Hematopoietic multipotent progenitor cell treated with erythropoietin and hydrocortisone succinate and interleukin-3 and kit ligand, for 8 days (in vitro differentiated cells): ENCODE measurements around the gene ACSBG1.
"Not testable (repeated sequence)": the region's sequence is repeated elsewhere in the genome, so short reads cannot be mapped to it uniquely, and the experiment has no call there.

Source experiments
- DNase-seq: peaks from one replicate; pipeline ENCODE4 v3.0.0-alpha.2; 2015

ACSBG1 gene

GRCh38 chr15:78249131-78249530, 14.8 kb upstream of the ACSBG1 start:
- no peak for DNase-seq

GRCh38 chr15:78247911-78248310, 13.5 kb upstream of the ACSBG1 start:
- DNase-seq = peak; percentile 99

GRCh38 chr15:78245976-78246620, 11.7 kb upstream of the ACSBG1 start:
- not testable (repeated sequence) for DNase-seq

- DNase-seq = peak; percentile 69
Measured at GRCh38 chr15:78245392-78245791, 11.0 kb upstream of the ACSBG1 start.

GRCh38 chr15:78244893-78245292, 10.5 kb upstream of the ACSBG1 start:
- peak; percentile 67 for DNase-seq

GRCh38 chr15:78244101-78244500, 9.7 kb upstream of the ACSBG1 start:
- peak; percentile 86 for DNase-seq

- DNase-seq = peak; percentile 63
Measured at GRCh38 chr15:78243491-78243941, 9.2 kb upstream of the ACSBG1 start.

GRCh38 chr15:78243058-78243457, 8.7 kb upstream of the ACSBG1 start:
- DNase-seq = no peak

GRCh38 chr15:78242128-78242527, 7.8 kb upstream of the ACSBG1 start:
- DNase-seq = peak; percentile 70

- DNase-seq = peak; percentile 83
Measured at GRCh38 chr15:78241017-78241416, 6.7 kb upstream of the ACSBG1 start.

- no peak for DNase-seq
Measured at GRCh38 chr15:78239811-78240210, 5.4 kb upstream of the ACSBG1 start.

- no peak for DNase-seq
Measured at GRCh38 chr15:78237146-78237545, 2.8 kb upstream of the ACSBG1 start.

GRCh38 chr15:78236491-78236890, 2.1 kb upstream of the ACSBG1 start:
- no peak for DNase-seq

GRCh38 chr15:78233496-78233895, 869 bp downstream of the ACSBG1 start:
- DNase-seq = no peak

- DNase-seq = no peak
Measured at GRCh38 chr15:78232951-78233350, 1.4 kb downstream of the ACSBG1 start.

- no peak for DNase-seq
Measured at GRCh38 chr15:78229431-78230406, 4.6 kb downstream of the ACSBG1 start.

GRCh38 chr15:78228356-78228996, 5.9 kb downstream of the ACSBG1 start:
- no peak for DNase-seq

- no peak for DNase-seq
Measured at GRCh38 chr15:78225783-78226541, 8.4 kb downstream of the ACSBG1 start.

GRCh38 chr15:78224023-78224411, 10.3 kb downstream of the ACSBG1 start:
- DNase-seq = no peak

GRCh38 chr15:78223396-78224022, 10.9 kb downstream of the ACSBG1 start:
- no peak for DNase-seq

- no peak for DNase-seq
Measured at GRCh38 chr15:78222745-78223395, 11.5 kb downstream of the ACSBG1 start.

GRCh38 chr15:78220713-78221112, 13.7 kb downstream of the ACSBG1 start:
- no peak for DNase-seq
